ENCODE data around the gene KCNA2. TPM values are rescaled to one million over a fixed set of nuclear protein-coding genes. Genes with fewer than 3 reads are reported as not detected.

KCNA2 gene
- total RNA-seq, 2 donors from 2014 or later = 0.64 to 6.2 TPM

DNA sequence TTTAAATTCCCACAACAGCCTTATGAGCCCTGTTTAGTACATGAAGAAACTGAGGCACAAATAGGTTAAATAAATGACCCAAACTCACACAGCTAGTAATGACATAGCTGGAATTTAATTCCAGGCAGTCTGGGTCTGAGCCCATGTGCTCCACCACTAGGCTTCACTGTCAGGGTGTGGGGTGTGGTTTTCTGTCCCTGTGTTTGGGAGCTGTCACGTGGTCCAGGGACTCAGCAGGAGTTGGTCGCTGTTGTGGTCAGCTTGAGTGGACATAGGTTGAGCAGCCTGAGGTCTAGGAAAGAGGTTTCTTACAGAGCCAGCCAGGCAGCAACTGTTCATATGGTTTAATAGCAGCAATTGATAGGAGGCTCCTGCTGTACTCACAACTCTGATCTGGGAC, 59.1 kb downstream of the KCNA2 start:
- TF ChIP-seq, protein P1, sequence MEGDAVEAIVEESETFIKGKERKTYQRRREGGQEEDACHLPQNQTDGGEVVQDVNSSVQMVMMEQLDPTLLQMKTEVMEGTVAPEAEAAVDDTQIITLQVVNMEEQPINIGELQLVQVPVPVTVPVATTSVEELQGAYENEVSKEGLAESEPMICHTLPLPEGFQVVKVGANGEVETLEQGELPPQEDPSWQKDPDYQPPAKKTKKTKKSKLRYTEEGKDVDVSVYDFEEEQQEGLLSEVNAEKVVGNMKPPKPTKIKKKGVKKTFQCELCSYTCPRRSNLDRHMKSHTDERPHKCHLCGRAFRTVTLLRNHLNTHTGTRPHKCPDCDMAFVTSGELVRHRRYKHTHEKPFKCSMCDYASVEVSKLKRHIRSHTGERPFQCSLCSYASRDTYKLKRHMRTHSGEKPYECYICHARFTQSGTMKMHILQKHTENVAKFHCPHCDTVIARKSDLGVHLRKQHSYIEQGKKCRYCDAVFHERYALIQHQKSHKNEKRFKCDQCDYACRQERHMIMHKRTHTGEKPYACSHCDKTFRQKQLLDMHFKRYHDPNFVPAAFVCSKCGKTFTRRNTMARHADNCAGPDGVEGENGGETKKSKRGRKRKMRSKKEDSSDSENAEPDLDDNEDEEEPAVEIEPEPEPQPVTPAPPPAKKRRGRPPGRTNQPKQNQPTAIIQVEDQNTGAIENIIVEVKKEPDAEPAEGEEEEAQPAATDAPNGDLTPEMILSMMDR (IDR thresholded peaks at IDR 0.05) = no peak
- TF ChIP-seq POLR2A (IDR thresholded peaks at IDR 0.05) (no peak), POLR2AphosphoS5 (IDR thresholded peaks at IDR 0.05) (no peak)
- H3K4me1 ChIP-seq (replicated peaks) = no peaks in the 10 kb centered on the region
- no peaks in the 10 kb centered on the region for H3K9me3 ChIP-seq
- no peak for DNase-seq (ENCODE audit: low spot score)
- H3K4me3 ChIP-seq = no peak overlapping the region
- intact Hi-C loops (cut with DNase I) = no loop called here
- WGBS = 70% methylated on average over 2 of the region's 2 CpGs
- no peak overlapping the region for H3K27ac ChIP-seq
- no peaks in the 10 kb centered on the region for H3K36me3 ChIP-seq
- H3K27me3 ChIP-seq (replicated peaks; ENCODE audit: insufficient read depth) = no peaks in the 10 kb centered on the region

DNA sequence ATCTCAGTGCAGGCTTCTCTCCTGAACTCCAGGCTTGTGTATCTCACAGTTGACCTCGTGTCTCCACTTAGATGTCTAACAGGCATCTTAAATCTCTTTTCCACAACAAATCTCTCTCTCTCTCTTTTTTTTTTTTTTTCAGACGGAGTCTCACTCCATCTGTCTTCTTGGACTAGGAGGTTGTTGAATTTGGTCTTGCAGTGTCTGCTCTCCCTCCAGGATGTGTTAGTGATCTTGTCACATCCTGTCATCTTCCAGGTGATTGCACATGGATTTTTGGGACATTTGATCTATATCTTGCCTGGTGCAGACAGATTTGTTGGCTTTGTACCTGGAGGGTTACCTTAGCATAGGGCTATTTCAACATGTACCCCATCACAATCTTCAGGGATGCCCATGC, 60.7 kb downstream of the KCNA2 start:
- Histone ChIP-seq H3K27me3 (replicated peaks; ENCODE audit: insufficient read depth) (no peaks in the 10 kb centered on the region), H3K4me3 (no peak overlapping the region), H3K27ac (no peak overlapping the region), H3K36me3 (no peaks in the 10 kb centered on the region), H3K4me1 (replicated peaks) (no peaks in the 10 kb centered on the region), H3K9me3 (no peaks in the 10 kb centered on the region)
- intact Hi-C loops (cut with DNase I) = no loop called here
- 61% methylated on average over 2 of the region's 2 CpGs for WGBS
- no peak for TF ChIP-seq POLR2AphosphoS5 (IDR thresholded peaks at IDR 0.05)
- TF ChIP-seq, protein P1 (IDR thresholded peaks at IDR 0.05) = no peak
- no peak for TF ChIP-seq POLR2A (IDR thresholded peaks at IDR 0.05)
- DNase-seq (ENCODE audit: low spot score) = no peak

DNA sequence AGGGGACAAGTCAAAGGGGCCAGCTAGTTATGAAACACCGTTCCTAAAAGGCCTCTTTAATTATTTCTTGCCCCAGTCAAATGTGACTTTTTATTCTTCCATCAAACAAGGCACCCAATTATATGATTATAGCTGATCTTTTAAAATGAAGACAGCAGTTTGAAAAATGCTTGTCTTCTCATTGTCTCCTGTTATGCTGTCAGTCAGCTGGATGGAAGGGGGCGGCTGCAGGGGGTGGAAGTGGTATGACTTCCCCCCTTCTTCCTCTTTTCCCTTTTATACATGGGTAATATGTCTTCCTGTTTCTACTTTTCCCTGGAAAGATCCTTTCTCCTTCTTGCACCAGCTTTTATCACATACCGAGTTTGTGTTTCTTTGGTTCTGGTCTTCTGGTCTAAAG, 61.4 kb downstream of the KCNA2 start:
- TF ChIP-seq POLR2AphosphoS5 (IDR thresholded peaks at IDR 0.05) = no peak
- TF ChIP-seq, protein P1 (IDR thresholded peaks at IDR 0.05) = no peak
- TF ChIP-seq POLR2A (IDR thresholded peaks at IDR 0.05) = no peak
- Histone ChIP-seq H3K4me3 (no peak overlapping the region), H3K9me3 (no peaks in the 10 kb centered on the region), H3K36me3 (no peaks in the 10 kb centered on the region), H3K4me1 (replicated peaks) (no peaks in the 10 kb centered on the region), H3K27me3 (replicated peaks; ENCODE audit: insufficient read depth) (no peaks in the 10 kb centered on the region), H3K27ac (no peak overlapping the region)
- intact Hi-C loops (cut with DNase I) = no loop called here
- 52% methylated on average over 3 of the region's 3 CpGs for WGBS
- DNase-seq (ENCODE audit: low spot score) = no peak

Other genes starting within 250 kb of the KCNA2 start
- 1 to 10 TPM; 1.7 to 9.0 TPM for gene SLC16A4, start 215.3 kb downstream of the KCNA2 start, total RNA-seq
- gene LAMTOR5, start 198.7 kb downstream of the KCNA2 start, total RNA-seq = 100 to 1,000 TPM in 1 of 2 donors, 10 to 100 TPM in 1; 86.6 to 132 TPM
- gene PROK1, start 155.2 kb downstream of the KCNA2 start, total RNA-seq = 10 to 100 TPM; 10.7 to 75.3 TPM
- gene KCNA10, start 87.2 kb downstream of the KCNA2 start, total RNA-seq = not detected
- under 1 TPM; 0.62 to 0.91 TPM for gene KCNA3, start 68.6 kb upstream of the KCNA2 start, total RNA-seq

All from prostate gland (tissue), 2 donors.